Stimulated activated CD8-positive, alpha-beta memory T cell treated with anti-CD3 and anti-CD28 coated beads, Interleukin-4, amount 100 ng/mL, for 24 hours (primary cell): ENCODE results near the gene CNOT10.
"Not testable (repeated sequence)": the region's sequence is repeated elsewhere in the genome, so short reads cannot be mapped to it uniquely, and the experiment has no call there.

Experiments used
- DNase-seq: peaks from one replicate; pipeline ENCODE4 v3.0.0-alpha.2; 2020; ENCODE audit warnings: low read depth

The CNOT10 gene

DNA sequence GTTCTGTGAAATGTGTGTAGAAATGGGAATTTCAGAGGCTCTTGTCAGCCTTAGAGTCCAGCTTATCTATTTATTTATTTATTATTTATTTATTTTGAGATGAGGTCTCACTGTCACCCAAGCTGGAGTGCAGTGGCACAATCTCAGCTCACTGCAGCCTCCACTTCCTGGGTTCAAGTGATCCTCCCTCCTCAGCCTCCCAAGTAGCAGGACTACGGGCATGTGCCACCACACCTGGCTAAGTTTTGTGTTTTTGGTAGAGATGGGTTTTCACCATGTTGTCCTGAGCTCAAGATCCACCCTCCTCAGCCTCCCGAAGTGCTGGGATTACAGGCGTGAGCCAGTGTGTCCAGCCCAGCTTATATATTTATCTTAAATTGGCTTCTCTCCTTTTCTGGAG lies 11.5 kb downstream of the CNOT10 start:
- DNase-seq = no peak

DNA sequence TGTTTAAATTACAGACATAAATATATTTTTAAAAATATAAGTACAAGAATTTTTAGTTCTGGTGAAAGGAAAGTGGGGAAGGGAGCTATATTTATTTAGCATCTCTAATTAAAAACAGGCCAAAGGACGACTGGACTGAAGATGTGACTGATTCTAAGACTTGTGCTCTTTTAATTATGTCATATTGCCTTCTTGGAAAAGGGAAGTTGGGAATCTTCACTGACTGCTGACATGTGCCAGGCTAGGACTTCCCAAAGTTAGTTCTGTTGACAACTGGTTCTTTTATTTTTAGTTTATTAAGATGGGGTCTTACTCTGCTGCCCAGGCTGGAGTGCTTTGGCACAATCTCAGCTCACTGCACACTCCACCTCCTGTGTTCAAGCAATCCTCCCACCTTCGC lies 13.5 kb downstream of the CNOT10 start:
- no peak for DNase-seq

GRCh38 chr3:32699429-32699828 lies 14.4 kb downstream of the CNOT10 start:
- DNase-seq = no peak

DNA sequence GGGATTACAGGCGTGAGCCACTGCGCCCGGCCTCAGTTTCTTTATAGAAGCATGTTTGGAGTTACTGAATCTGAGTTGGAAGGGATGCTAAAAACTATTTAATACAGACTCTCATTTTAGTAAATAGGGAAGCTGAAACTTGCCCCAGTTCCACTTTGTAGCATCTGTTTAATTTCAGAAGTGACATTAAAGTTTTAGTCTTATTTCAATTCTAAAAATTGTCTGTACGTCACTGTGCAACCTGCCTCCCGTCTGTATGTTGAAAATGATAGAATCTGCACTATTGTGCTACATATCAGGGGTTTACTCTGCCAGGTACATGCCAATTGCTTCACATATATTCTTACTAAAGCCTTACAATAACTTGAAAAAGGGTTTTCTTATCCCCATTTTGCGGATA lies 15.3 kb downstream of the CNOT10 start:
- DNase-seq = no peak

GRCh38 chr3:32703491-32703972 lies 18.5 kb downstream of the CNOT10 start:
- DNase-seq = no peak

- DNase-seq = no peak
These were observed 20.2 kb downstream of the CNOT10 start for GRCh38 chr3:32705232-32705631.

- DNase-seq = no peak
These were observed 21.5 kb downstream of the CNOT10 start for GRCh38 chr3:32706348-32707025.

DNA sequence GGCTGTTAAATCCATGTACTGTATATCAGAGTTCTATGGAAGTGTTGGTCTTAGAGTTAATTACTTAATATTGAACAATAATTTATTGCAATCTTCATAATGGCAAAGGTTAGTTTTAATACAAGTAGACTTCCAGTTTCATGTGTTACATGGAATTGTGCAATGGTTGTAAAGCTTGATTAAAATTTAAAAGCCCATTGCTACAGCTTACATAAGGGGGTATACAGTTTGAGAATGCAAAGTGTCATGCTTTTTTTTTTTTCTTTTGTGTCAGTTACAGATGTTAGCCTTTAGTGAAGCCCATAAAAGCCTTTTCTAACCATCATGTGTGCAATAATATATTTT lies 22.0 kb downstream of the CNOT10 start:
- no peak for DNase-seq

- no peak for DNase-seq
These were observed 23.8 kb downstream of the CNOT10 start for GRCh38 chr3:32708672-32709283.

DNA sequence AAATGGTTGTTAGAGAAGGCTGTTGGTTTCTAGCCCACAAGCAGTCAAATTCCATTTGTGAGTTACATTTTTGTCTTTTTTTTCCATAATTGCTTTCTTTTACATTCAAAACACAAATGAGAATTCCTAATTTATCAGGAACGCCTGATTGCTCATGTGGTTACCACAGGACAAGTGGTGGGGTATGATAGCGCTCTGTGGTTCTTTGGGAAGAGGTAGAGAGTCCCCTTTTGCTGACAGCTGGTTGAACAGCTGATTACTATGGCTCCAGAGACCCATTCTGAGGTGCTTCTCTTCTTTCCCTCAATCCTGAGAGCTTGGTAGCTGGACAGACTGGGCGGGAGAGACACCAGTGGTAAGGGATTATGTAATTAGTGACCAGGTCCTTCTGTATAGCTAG lies 24.4 kb downstream of the CNOT10 start:
- no peak for DNase-seq

GRCh38 chr3:32712506-32713055 lies 27.6 kb downstream of the CNOT10 start:
- no peak for DNase-seq

DNA sequence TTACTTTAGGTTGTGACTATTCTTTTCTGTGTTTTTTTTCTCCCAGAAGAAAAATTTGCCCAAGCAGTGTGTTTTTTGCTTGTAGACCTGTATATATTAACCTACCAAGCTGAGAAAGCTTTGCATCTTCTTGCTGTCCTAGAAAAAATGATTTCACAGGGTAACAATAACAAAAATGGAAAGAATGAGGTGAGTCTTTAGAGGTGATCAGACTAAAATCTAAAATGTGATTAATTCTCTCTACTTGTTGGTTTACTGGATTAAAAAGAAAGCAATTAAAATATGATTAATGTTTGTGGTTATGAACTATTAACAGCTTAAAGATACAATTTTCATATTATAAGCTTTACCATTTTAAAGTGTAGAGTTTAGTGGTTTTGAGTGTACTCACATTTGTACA lies 28.2 kb downstream of the CNOT10 start:
- DNase-seq = no peak

GRCh38 chr3:32719335-32719734 lies 34.3 kb downstream of the CNOT10 start:
- no peak for DNase-seq

DNA sequence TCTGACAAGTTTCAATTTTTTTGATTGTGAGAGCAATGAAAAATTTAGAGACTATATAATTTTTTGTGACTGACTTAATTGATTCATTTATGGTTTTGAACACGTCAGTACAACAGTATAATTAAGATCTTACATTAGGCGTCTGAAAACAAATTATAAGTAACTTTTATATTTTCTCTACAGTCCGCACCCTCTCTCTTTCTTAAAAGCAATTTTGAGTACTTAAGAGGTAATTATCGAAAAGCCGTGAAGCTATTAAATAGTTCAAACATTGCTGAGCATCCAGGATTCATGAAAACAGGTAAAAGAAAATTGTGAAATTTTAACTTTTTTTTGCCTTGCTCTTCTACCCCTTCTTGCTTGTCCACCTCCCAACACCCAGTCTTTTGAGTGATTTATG lies 34.9 kb downstream of the CNOT10 start:
- DNase-seq = no peak

DNA sequence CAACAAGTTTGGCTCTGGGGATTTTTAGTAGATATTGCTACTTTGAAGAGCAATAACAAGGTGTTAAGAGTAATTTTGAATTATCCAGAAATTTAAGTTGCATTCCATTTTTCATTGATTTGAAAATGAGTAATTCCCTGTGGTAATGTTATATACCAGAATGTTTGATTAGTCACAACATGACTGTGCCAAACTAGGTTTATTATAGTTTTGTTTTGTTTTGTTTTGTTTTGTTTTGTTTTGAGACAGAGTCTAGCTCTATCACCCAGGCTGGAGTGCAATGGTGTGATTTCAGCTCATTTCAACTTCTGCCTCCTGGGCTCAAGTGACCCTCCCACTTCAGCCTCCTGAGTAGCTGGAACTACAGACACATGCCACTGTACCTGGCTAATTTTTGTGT lies 40.7 kb downstream of the CNOT10 start:
- no peak for DNase-seq

- no peak for DNase-seq
These were observed 48.7 kb downstream of the CNOT10 start for GRCh38 chr3:32733631-32734229.

GRCh38 chr3:32734756-32735155 lies 49.8 kb downstream of the CNOT10 start:
- DNase-seq = no peak

DNA sequence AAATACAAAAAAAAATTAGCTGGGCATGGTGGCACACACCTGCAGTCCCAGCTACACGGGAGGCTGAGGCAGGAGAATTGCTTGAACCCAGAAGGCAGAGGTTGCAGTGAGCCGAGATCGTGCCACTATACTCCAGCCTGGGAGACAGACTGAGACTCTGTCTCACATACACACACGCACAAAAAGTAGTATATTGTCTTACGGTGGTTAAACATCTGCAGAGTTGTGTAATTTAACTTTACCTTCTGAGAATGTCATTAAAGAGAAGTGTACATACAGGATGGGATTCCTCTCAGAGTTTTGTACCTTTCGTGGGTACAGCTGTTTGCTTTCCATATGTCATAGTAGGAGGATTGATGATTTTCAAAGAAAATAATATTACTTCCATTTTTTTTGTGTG lies 58.5 kb downstream of the CNOT10 start:
- not testable (repeated sequence) for DNase-seq

DNA sequence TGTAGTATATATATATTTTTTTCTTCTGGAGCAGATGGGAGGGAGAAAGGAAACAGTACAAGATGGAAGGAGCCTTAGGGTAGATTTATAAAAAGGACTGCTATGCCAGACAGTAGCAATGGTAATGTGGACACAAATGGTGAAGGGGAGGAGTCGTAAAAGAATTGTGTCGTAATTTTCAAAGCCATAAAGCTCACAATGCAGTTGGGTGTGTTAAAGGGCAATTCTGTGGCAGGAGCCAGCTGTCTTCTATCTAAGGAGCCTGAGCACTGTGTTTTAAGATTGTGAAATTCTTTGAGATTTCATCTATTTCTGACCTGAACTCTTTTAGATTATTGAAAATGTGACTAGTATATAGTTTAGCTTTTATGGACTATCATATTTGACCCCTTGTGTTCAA lies 58.9 kb downstream of the CNOT10 start:
- no peak for DNase-seq

DNA sequence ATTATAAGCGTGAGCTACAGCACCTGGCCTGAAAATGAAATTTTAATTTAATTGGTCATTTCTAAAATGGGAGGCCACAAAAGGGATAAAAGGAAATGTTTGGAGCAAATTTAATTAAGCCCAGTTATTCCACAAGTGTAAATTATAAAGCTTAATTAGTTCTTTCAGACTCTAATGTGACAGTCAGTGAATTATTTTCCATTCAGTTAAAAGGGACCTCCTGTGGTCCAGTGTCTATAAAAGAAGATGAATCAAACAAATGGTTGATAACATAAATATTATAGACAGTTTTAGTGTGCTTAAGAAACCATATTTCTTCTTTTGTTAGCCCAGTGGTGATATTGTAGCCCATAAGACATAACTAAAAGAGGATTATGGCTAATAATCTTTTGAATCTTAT lies 66.4 kb downstream of the CNOT10 start:
- DNase-seq = no peak

GRCh38 chr3:32755761-32756160 lies 70.8 kb downstream of the CNOT10 start:
- DNase-seq = no peak

DNA sequence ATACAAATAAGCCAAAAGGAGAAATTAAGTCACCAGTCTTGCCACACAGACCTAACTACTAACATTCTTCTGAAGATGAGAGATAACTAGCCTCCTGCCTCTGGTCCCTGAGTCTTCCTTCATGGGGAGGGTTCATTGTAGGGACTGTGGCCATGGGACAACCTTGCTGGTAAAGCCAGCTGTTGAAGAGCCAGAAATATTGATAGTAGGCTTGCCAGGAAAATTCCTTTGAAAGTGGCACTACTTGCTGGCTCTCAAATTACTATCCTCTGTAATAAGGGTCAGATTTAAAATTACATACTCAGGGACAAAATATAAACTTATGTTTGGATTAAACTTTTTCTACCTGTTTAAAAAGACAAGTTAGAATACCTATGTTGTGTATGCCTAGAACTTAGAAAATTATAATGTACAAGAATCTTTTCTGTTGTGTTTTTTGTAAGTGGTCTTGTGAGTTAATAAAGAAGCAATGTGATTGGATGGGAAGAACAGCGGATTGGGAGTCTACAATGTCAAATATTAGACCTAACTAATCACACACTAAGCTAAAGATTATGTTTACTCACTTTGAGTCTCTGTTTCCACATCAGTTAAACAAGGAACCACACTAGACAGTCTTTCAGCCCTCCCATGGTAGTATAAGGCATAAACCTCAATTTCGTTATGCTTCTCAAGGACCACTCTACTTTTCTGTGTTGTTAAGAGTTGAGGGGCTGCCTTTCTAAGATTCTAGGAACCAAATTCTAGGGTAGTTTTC lies 72.8 kb downstream of the CNOT10 start:
- DNase-seq = no peak

DNA sequence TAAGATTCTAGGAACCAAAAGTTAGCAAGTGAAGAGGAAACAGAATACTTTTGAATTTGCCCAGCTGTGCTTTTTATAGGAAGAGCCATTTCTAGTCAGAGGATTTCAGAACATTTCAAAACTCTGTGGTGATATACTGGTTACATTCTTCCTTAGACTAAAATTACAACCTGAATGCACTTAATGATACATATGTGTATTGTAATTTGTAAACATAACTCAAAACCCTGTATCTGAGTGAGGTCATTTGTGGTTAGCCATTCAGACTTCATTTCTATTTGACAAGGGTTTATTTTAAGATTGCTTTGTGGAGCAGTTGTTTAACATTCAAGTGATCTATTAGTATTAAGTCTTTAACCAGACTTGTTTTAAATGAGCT lies 73.4 kb downstream of the CNOT10 start:
- DNase-seq = no peak
